H1 (cell line): Measurements from ENCODE around the gene MRPL39. TPM values are rescaled to one million over a fixed set of nuclear protein-coding genes. Genes with fewer than 3 reads are reported as not detected.

Experiments used
- CTCF ChIA-PET: fragments of 300-600 bp; sonication (Branson Sonifier 250); formaldehyde crosslinking; loops from one replicate; lab custom pipeline; 2021; ENCODE audit not compliant: partially characterized antibody; lab: Charles Lee
- POLR2A ChIA-PET: fragments of 300-600 bp; sonication (Branson Sonifier 250); formaldehyde crosslinking; loops from one replicate; lab custom pipeline; 2021; ENCODE audit warnings: inconsistent platforms; ENCODE audit not compliant: partially characterized antibody; lab: Charles Lee
- DNase-seq, 2 experiments: peaks; one replicate each; pipeline versions ENCODE4 v3.0.0 to v3.0.0-alpha.2; 2010 to 2022; ENCODE audit warnings: low spot score in 2 of 2, low read depth in 1 of 2, mixed read lengths in 1 of 2
- FAIRE-seq: peaks from 2 replicates; lab custom pipeline; 2011; peaks lifted over from hg19 to GRCh38; lab: Jason Lieb, UNC
- H2AFZ ChIP-seq: 2 replicates; pipeline ENCODE4 v1.8.1; 2012; ENCODE audit warnings: low read length, inconsistent platforms
- H2AK5ac ChIP-seq: 2 replicates; pipeline ENCODE4 v1.6.1; 2013; ENCODE audit warnings: low read depth, low read length
- H2BK120ac ChIP-seq: replicated peaks from 2 replicates; pipeline ENCODE3; 2013; ENCODE audit warnings: low read depth, low read length, inconsistent platforms
- H2BK12ac ChIP-seq: 2 replicates; pipeline ENCODE4 v1.6.1; 2013; ENCODE audit warnings: low read depth, low read length
- H2BK15ac ChIP-seq: 2 replicates; pipeline ENCODE4 v1.6.1; 2013; ENCODE audit warnings: low read length
- H2BK20ac ChIP-seq: 2 replicates; pipeline ENCODE4 v1.6.1; 2013; ENCODE audit warnings: low read length
- H2BK5ac ChIP-seq: 2 replicates; pipeline ENCODE4 v1.6.1; 2013; ENCODE audit warnings: low read depth, low read length
- H3K14ac ChIP-seq: 2 replicates; pipeline ENCODE4 v1.6.1; 2013; ENCODE audit warnings: inconsistent platforms; ENCODE audit not compliant: insufficient read length
- H3K18ac ChIP-seq: 2 replicates; pipeline ENCODE4 v1.6.1; 2013; ENCODE audit warnings: low read length; ENCODE audit errors: extremely low read depth
- H3K23ac ChIP-seq: 2 replicates; pipeline ENCODE4 v1.6.1; 2013; ENCODE audit warnings: inconsistent platforms; ENCODE audit not compliant: insufficient read length
- H3K23me2 ChIP-seq: 2 replicates; pipeline ENCODE4 v1.6.1; 2013; ENCODE audit warnings: low read depth, low read length
- H3K27ac ChIP-seq: 2 replicates; pipeline ENCODE4 v1.6.1; 2011; ENCODE audit warnings: low read depth, low read length, inconsistent platforms
- H3K27me3 ChIP-seq, 4 experiments: replicated peaks in 1 of 4; 1 replicate in 1 of 4; 2 replicates in 3 of 4; pipeline versions ENCODE4 v1.6.1 to v1.8.1; 2011 to 2013; ENCODE audit warnings: low read length in 3 of 4, mild to moderate bottlenecking in 3 of 4, inconsistent platforms in 2 of 4, mixed read lengths in 2 of 4, moderate library complexity in 1 of 4; ENCODE audit not compliant: control insufficient read depth in 3 of 4, insufficient read depth in 3 of 4; ENCODE audit errors: extremely low read depth in 1 of 4
- H3K36me3 ChIP-seq, 4 experiments: 2 replicates each; pipeline versions ENCODE4 v1.6.1 to v1.8.1; 2011 to 2013; ENCODE audit warnings: mild to moderate bottlenecking in 4 of 4, low read length in 3 of 4, moderate library complexity in 2 of 4, control low read depth in 1 of 4, inconsistent platforms in 1 of 4; ENCODE audit not compliant: insufficient read depth in 4 of 4, control insufficient read depth in 2 of 4
- H3K4ac ChIP-seq: replicated peaks from 2 replicates; pipeline ENCODE3; 2013; ENCODE audit warnings: low read length, low read depth, mixed read lengths, inconsistent platforms; ENCODE audit not compliant: insufficient read length
- H3K4me1 ChIP-seq, 4 experiments: replicated peaks in 1 of 4; 1 replicate in 1 of 4; 2 replicates in 3 of 4; pipeline versions ENCODE4 v1.6.1 to v1.8.1; 2011 to 2013; ENCODE audit warnings: low read length in 3 of 4, inconsistent platforms in 2 of 4, mixed read lengths in 1 of 4; ENCODE audit not compliant: insufficient read depth in 4 of 4, control insufficient read depth in 3 of 4
- H3K4me2 ChIP-seq, 2 experiments: 2 replicates each; pipeline versions ENCODE4 v1.6.1 to v1.8.1; 2011 to 2013; ENCODE audit warnings: low read depth in 2 of 2, low read length in 2 of 2, control low read depth in 1 of 2, inconsistent platforms in 1 of 2, mild to moderate bottlenecking in 1 of 2; ENCODE audit not compliant: insufficient read depth in 1 of 2
- H3K4me3 ChIP-seq, 4 experiments: fragments of 200-600, 300-600 bp in 1 of 4; sonication (generic), shearing (Covaris generic), sonication (Bioruptor Twin) in 1 of 4; 2 replicates each; pipeline versions ENCODE4 v1.5.1 to v1.8.1; 2011 to 2016; ENCODE audit warnings: low read length in 4 of 4, low read depth in 3 of 4, control low read depth in 2 of 4, inconsistent platforms in 2 of 4, mild to moderate bottlenecking in 2 of 4, mixed read lengths in 1 of 4, moderate library complexity in 1 of 4; ENCODE audit not compliant: insufficient read depth in 2 of 4; ENCODE audit errors: extremely low read depth in 1 of 4
- H3K56ac ChIP-seq: replicated peaks from 2 replicates; pipeline ENCODE3; 2013; ENCODE audit warnings: low read depth, mild to moderate bottlenecking, mixed read lengths, low read length, inconsistent platforms; ENCODE audit not compliant: insufficient read length
- H3K79me1 ChIP-seq: 2 replicates; pipeline ENCODE4 v1.6.1; 2013; ENCODE audit warnings: low read depth, low read length, control low read depth
- H3K79me2 ChIP-seq, 2 experiments: 2 replicates each; pipeline versions ENCODE4 v1.6.1 to v1.8.1; 2012 to 2013; ENCODE audit warnings: low read length in 2 of 2, mild to moderate bottlenecking in 2 of 2, inconsistent platforms in 1 of 2; ENCODE audit not compliant: insufficient read depth in 2 of 2, control insufficient read depth in 1 of 2
- H3K9ac ChIP-seq, 4 experiments: replicated peaks in 1 of 4; 1 replicate in 1 of 4; 2 replicates in 3 of 4; pipeline versions ENCODE4 v1.6.1 to v1.8.1; 2011 to 2013; ENCODE audit warnings: low read depth in 3 of 4, low read length in 3 of 4, control low read depth in 2 of 4, mild to moderate bottlenecking in 2 of 4, moderate library complexity in 2 of 4, inconsistent platforms in 1 of 4; ENCODE audit errors: extremely low read depth in 1 of 4
- H3K9me3 ChIP-seq, 2 experiments: 2 replicates each; pipeline versions ENCODE4 v1.6.1 to v1.8.1; 2012 to 2013; ENCODE audit warnings: mild to moderate bottlenecking in 2 of 2, moderate library complexity in 2 of 2, control low read depth in 1 of 2, inconsistent platforms in 1 of 2, low read depth in 1 of 2, low read length in 1 of 2, mixed read lengths in 1 of 2; ENCODE audit not compliant: insufficient read depth in 2 of 2
- H4K20me1 ChIP-seq, 2 experiments: replicated peaks in 1 of 2; 2 replicates each; pipeline versions ENCODE3 to v1.8.1; 2011 to 2013; ENCODE audit warnings: inconsistent platforms in 2 of 2, low read length in 2 of 2, mild to moderate bottlenecking in 1 of 2; ENCODE audit not compliant: insufficient read depth in 2 of 2, control insufficient read depth in 1 of 2
- H4K5ac ChIP-seq: 2 replicates; pipeline ENCODE4 v1.6.1; 2013; ENCODE audit warnings: low read length, low read depth, mixed read lengths, inconsistent platforms; ENCODE audit not compliant: insufficient read length
- H4K8ac ChIP-seq: 2 replicates; pipeline ENCODE4 v1.8.0; 2013; ENCODE audit warnings: mild to moderate bottlenecking, moderate library complexity, low read length, inconsistent platforms; ENCODE audit not compliant: insufficient read depth; ENCODE audit errors: extremely low read depth
- H4K91ac ChIP-seq: replicated peaks from 2 replicates; pipeline ENCODE3; 2013; ENCODE audit warnings: low read length, mixed read lengths, inconsistent platforms; ENCODE audit not compliant: insufficient read length
- CBX5 ChIP-seq: fragments of 300-800, 300-1000 bp; sonication (generic); IDR thresholded peaks from 2 replicates; pipeline ENCODE4 v1.7.1; 2016; ENCODE audit warnings: antibody characterized with exemption, low read length, low read depth
- CREB1 ChIP-seq: IDR thresholded peaks from 2 replicates; pipeline ENCODE4 v1.6.1; 2012; ENCODE audit warnings: inconsistent platforms
- GTF2F1 ChIP-seq: IDR thresholded peaks from 2 replicates; pipeline ENCODE4 v1.6.1; 2012; ENCODE audit warnings: low read depth, low read length, improper control_type of control experiment, borderline replicate concordance
- JUN ChIP-seq: IDR thresholded peaks from 2 replicates; pipeline ENCODE4 v1.6.1; 2011; ENCODE audit warnings: low read depth, mild to moderate bottlenecking, improper control_type of control experiment, low read length
- MAX ChIP-seq: IDR thresholded peaks from 2 replicates; pipeline ENCODE4 v1.6.1; 2012; ENCODE audit warnings: inconsistent platforms
- NRF1 ChIP-seq: IDR thresholded peaks from 2 replicates; pipeline ENCODE4 v1.6.1; 2011; ENCODE audit warnings: mild to moderate bottlenecking, low read depth, low read length, improper control_type of control experiment
- RXRA ChIP-seq: IDR thresholded peaks from 2 replicates; pipeline ENCODE4 v1.6.1; 2011; ENCODE audit warnings: low read depth, mild to moderate bottlenecking, low read length, moderate library complexity; ENCODE audit not compliant: insufficient read depth
- SIX5 ChIP-seq: IDR thresholded peaks from 2 replicates; pipeline ENCODE4 v1.6.1; 2011; ENCODE audit warnings: mild to moderate bottlenecking, low read depth, low read length
- TAF7 ChIP-seq: optimal IDR thresholded peaks from 2 replicates; pipeline ENCODE3; 2011; ENCODE audit warnings: low read depth, mild to moderate bottlenecking, inconsistent platforms, low read length, moderate library complexity, borderline replicate concordance
- TCF12 ChIP-seq: IDR thresholded peaks from 2 replicates; pipeline ENCODE4 v1.6.1; 2011; ENCODE audit warnings: low read depth, mild to moderate bottlenecking, low read length
- WGBS, 2 experiments: shearing (Covaris generic) in 1 of 2; methylation state at CpG; one replicate each; pipeline versions ENCODE4 v1.1.6 to v1.1.7; 2013 to 2015; ENCODE audit warnings: low lambda C conversion rate in 2 of 2, mixed read lengths in 2 of 2, inconsistent platforms in 1 of 2, low coverage in 1 of 2, missing lambda C conversion rate in 1 of 2; ENCODE audit not compliant: insufficient replicate concordance in 2 of 2, insufficient coverage in 1 of 2, insufficient read length in 1 of 2; ENCODE audit errors: extremely low coverage in 1 of 2, missing lambda C conversion rate in 1 of 2; 5-methylcytosine and 5-hydroxymethylcytosine counted together
- polyA plus RNA-seq, 7 experiments: library from polyadenylated mRNA; depleted of rRNA in 3 of 7; stranded (reverse) in 5 of 7; unstranded in 2 of 7; fragments of >200 nt in 5 of 7; fragments of 200-250 nt in 2 of 7; gene quantifications; 1 replicate in 5 of 7; 2 replicates in 1 of 7; 4 replicates in 1 of 7; pipeline versions ENCODE4 v1.2.1 to v1.2.3, GENCODE V29; 2011 to 2013; ENCODE audit warnings: missing spikeins in 2 of 7, mixed read lengths in 2 of 7
- total RNA-seq: library from RNA; stranded (reverse); fragmentation: NEBNext Ultra II Directional; extraction: Animal tissue kit (Norgen Biotek cat#: 25700); gene quantifications from 2 replicates; pipeline ENCODE4 v1.2.1, GENCODE V29; 2021

The MRPL39 gene
- total and polyA plus RNA-seq, 2 of the 8 experiments (the other 6 are each of a cell fraction or from before 2014, with no cell fraction given): 20.3 to 43.2 TPM

DNA sequence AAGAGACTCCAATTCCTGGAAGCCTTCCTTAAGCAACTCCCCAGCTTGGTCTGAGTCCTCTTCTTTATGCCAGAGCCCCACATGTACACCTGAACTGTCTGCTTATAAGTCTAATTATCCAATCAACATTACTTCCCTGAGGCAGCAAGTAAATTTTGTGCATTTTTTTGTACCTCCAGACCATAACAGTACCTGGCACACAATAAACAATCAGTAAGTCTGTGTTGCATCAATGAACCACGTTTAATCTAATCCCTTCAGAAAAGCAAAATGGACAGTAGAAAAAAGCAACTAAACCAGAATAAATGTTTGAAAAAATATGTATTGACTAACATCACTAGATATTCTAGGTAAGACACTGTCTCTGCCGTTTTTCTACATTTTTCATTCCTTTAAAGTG, 20.5 kb downstream of the MRPL39 start:
- Histone ChIP-seq H3K79me1 (no peaks in the 10 kb centered on the region), H2AK5ac (no peak overlapping the region), H3K4me3 (no peak overlapping the region), H2BK12ac (no peak overlapping the region), H3K56ac (no peak overlapping the region), H2BK120ac (no peak overlapping the region), H3K18ac (no peak overlapping the region), H3K9ac (no peak overlapping the region), H4K5ac (no peak overlapping the region), H3K27ac (no peak overlapping the region), H2BK5ac (no peak overlapping the region), H2BK20ac (no peak overlapping the region), H2AFZ (no peak overlapping the region), H3K23ac (no peak overlapping the region), H3K14ac (no peak overlapping the region), H3K9me3 (no peaks in the 10 kb centered on the region), H3K4me2 (no peak overlapping the region), H4K91ac (no peak overlapping the region), H4K20me1 (peaks cover 0 to 2% of the 10 kb centered on the region in 2 experiments), H3K27me3 (no peaks in the 10 kb centered on the region), H3K4me1 (no peaks in the 10 kb centered on the region), H2BK15ac (no peak overlapping the region), H3K79me2 (no peaks in the 10 kb centered on the region), H3K36me3 (peaks cover 0 to 26% (median 14%) of the 10 kb centered on the region in 4 experiments; a peak in 5 of 8 replicates), H3K23me2 (no peaks in the 10 kb centered on the region), H3K4ac (no peak overlapping the region), H4K8ac (no peak overlapping the region)
- 92% methylated on average over 2 of the region's 2 CpGs; no CpG with 5 or more reads in 1 of the 2 experiments for WGBS, 2 experiments
- DNase-seq (no peak), FAIRE-seq (no peak)
- ChIA-PET CTCF (no interaction called here), POLR2A (interaction anchor here (1.0 kb wide), 1 partner anchor 9 kb away, joined by 3 read pairs; no protein-coding TSS in a partner anchor)
- TF ChIP-seq JUN (no peak), MAX (no peak), CREB1 (no peak), CBX5 (no peak), RXRA (no peak), NRF1 (no peak), TCF12 (no peak), SIX5 (no peak), TAF7 (no peak), GTF2F1 (no peak)
